ENCODE data around the gene GCNT4.

DNA sequence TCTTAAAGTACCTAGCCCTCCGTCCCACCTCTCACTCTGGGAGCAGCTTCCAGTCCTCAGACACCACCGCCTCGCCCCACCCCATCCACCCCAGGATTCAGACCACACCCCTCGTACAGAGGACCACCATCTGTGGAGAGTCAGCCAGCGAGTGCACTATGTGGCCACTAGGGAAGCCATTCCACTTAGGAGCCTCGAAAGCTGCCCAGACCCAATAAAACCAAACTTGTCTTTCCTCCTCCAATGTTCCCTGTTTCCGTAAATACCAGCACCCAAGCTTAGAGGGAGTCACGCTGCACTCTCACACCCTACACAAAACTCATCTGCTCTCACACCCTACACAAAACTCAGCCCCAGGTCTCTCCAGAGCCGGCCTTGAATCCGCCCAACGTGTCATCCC lies 1.9 kb downstream of the GCNT4 start:
- TF ChIP-seq CTCF (conservative IDR thresholded peaks at IDR 0.05; ENCODE audit: low read depth, low read length) = no peak; the same call in none of the 2 replicates
- no peak for TF ChIP-seq EZH2phosphoT487 (IDR thresholded peaks at IDR 0.05; ENCODE audit: borderline replicate concordance, low read length)
- TF ChIP-seq EZH2 (IDR thresholded peaks at IDR 0.05; ENCODE audit: low read length, unreplicated experiment) = no peak
